Measurements from ENCODE around the gene CTSV.

Gene CTSV

GRCh38 chr9:97038611-97039513 lies at the start of gene CTSV:
Gene CTSV, minus strand, starts transcription at chr9:97039142. Its CDS starts 1,099 bp downstream, at chr9:97038043.
- ChIA-PET POLR2A (interaction anchor here (0.6 to 2.2 kb wide), 11 partner anchors 9 to 589 kb away, joined by 3 to 11 read pairs (median 4); partner anchors contain the start of gene ZNF782), CTCF (interaction anchor here (0.6 to 1.0 kb wide), 3 partner anchors 182 to 370 kb away, joined by 3 to 5 read pairs (median 3); no protein-coding TSS in a partner anchor)
- Histone ChIP-seq H3K4me3 (ENCODE audit: low read depth, low read length) (peak within 1 kb of the TSS; percentile 59), H3K36me3 (ENCODE audit: control insufficient read depth in 2 of 2, insufficient read depth in 1 of 2, low read length in 2 of 2) (peaks cover 0 to 20% of the 10 kb centered on the region in 2 experiments; a peak in 1 of 3 replicates), H3K27ac (ENCODE audit: extremely low read depth, low read depth, low read length) (peak within 1 kb of the TSS; percentile 32; the same call in 1 of the 2 replicates), H3K4me1 (ENCODE audit: control insufficient read depth, insufficient read depth, low read length) (no peaks in the 10 kb centered on the region), H3K9me3 (ENCODE audit: control insufficient read depth, insufficient read depth, low read depth, low read length) (no peaks in the 10 kb centered on the region)
- TF ChIP-seq ZNF335 (tag by site-specific recombination; conservative IDR thresholded peaks at IDR 0.05) (peak; percentile 68; the same call in 1 of the 2 replicates), ZBTB17 (tag by site-specific recombination; IDR thresholded peaks at IDR 0.05) (peak; percentile 61), EGR2 (tag by site-specific recombination; IDR thresholded peaks at IDR 0.05; ENCODE audit: low read depth) (peak; percentile 65), ATF2 (tag by site-specific recombination; IDR thresholded peaks at IDR 0.05; ENCODE audit: low read depth) (no peak), ZNF223 (tag by site-specific recombination; IDR thresholded peaks at IDR 0.05) (peak; percentile 46), ZBTB26 (tag by site-specific recombination; optimal IDR thresholded peaks at IDR 0.05) (peak; percentile 81), ZNF777 (tag by site-specific recombination; IDR thresholded peaks at IDR 0.05; ENCODE audit: borderline replicate concordance) (no peak), ZNF692 (tag by site-specific recombination; IDR thresholded peaks at IDR 0.05) (0 out of 2 replicates have a peak, but pooled peaks have one; percentile 17), SCRT2 (tag by site-specific recombination; IDR thresholded peaks at IDR 0.05) (no peak), PRDM10 (tag by site-specific recombination; IDR thresholded peaks at IDR 0.05) (peak; percentile 67), ZNF645 (tag by site-specific recombination; IDR thresholded peaks at IDR 0.05) (no peak), ELK4 (IDR thresholded peaks at IDR 0.05; ENCODE audit: borderline replicate concordance, low read depth, low read length) (no peak), ZNF211 (tag by site-specific recombination; IDR thresholded peaks at IDR 0.05; ENCODE audit: low read depth) (no peak), ZNF449 (tag by site-specific recombination; IDR thresholded peaks at IDR 0.05) (peak; percentile 98), ZNF121 (tag by site-specific recombination; IDR thresholded peaks at IDR 0.05) (no peak), ZNF48 (tag by site-specific recombination; IDR thresholded peaks at IDR 0.05) (no peak), ZNF2 (tag by site-specific recombination; IDR thresholded peaks at IDR 0.05) (0 out of 2 replicates have a peak, but pooled peaks have one; percentile 17), SP3 (tag by site-specific recombination; IDR thresholded peaks at IDR 0.05) (peak; percentile 80), ZNF704 (tag by site-specific recombination; IDR thresholded peaks at IDR 0.05) (no peak), ZNF398 (tag by site-specific recombination; IDR thresholded peaks at IDR 0.05) (peak; percentile 56; the same call in 1 of the 2 replicates)
